Measurements from ENCODE around the gene NUDCD3.
"Not testable (repeated sequence)": the region's sequence is repeated elsewhere in the genome, so short reads cannot be mapped to it uniquely, and the experiment has no call there.

NUDCD3 gene

GRCh38 chr7:44445986-44446671, 44.3 kb downstream of the NUDCD3 start:
- DNase-seq = no peak

- DNase-seq = peak; percentile 32
Observed at GRCh38 chr7:44441079-44441478, 49.4 kb downstream of the NUDCD3 start.

GRCh38 chr7:44440577-44441078, 49.8 kb downstream of the NUDCD3 start:
- no peak for DNase-seq

- DNase-seq = no peak
Observed at GRCh38 chr7:44439926-44440325, 50.5 kb downstream of the NUDCD3 start.

GRCh38 chr7:44438816-44439215, 51.6 kb downstream of the NUDCD3 start:
- DNase-seq = no peak

- DNase-seq = no peak
Observed at GRCh38 chr7:44434201-44434600, 56.3 kb downstream of the NUDCD3 start.

GRCh38 chr7:44433255-44434022, 57.0 kb downstream of the NUDCD3 start:
- no peak for DNase-seq

GRCh38 chr7:44432381-44432977, 58.0 kb downstream of the NUDCD3 start:
- DNase-seq = no peak

- no peak for DNase-seq
Observed at GRCh38 chr7:44431091-44431608, 59.3 kb downstream of the NUDCD3 start.

- no peak for DNase-seq
Observed at GRCh38 chr7:44430054-44430453, 60.4 kb downstream of the NUDCD3 start.

GRCh38 chr7:44424762-44425161, 65.7 kb downstream of the NUDCD3 start:
- not testable (repeated sequence) for DNase-seq

- DNase-seq = no peak
Observed at GRCh38 chr7:44416941-44417340, 73.5 kb downstream of the NUDCD3 start.

GRCh38 chr7:44415510-44415909, 74.9 kb downstream of the NUDCD3 start:
- no peak for DNase-seq

- DNase-seq = no peak
Observed at GRCh38 chr7:44415047-44415446, 75.4 kb downstream of the NUDCD3 start.

GRCh38 chr7:44411306-44411705, 79.2 kb downstream of the NUDCD3 start:
- DNase-seq = no peak

GRCh38 chr7:44408596-44408995, 81.9 kb downstream of the NUDCD3 start:
- no peak for DNase-seq

GRCh38 chr7:44403775-44404174, 86.7 kb downstream of the NUDCD3 start:
- no peak for DNase-seq

- DNase-seq = no peak
Observed at GRCh38 chr7:44403176-44403759, 87.2 kb downstream of the NUDCD3 start.

GRCh38 chr7:44402401-44403060, 87.9 kb downstream of the NUDCD3 start:
- no peak for DNase-seq

GRCh38 chr7:44401692-44402091, 88.8 kb downstream of the NUDCD3 start:
- DNase-seq = no peak

- no peak for DNase-seq
Observed at GRCh38 chr7:44400033-44400511, 90.4 kb downstream of the NUDCD3 start.

- DNase-seq = no peak
Observed at GRCh38 chr7:44398953-44399574, 91.4 kb downstream of the NUDCD3 start.

Measured in NCI-H2227 treated with DMSO at 0.1 percent for 48 hours (cell line).